Liver (tissue), 9 donors: ENCODE results near the gene SLC7A4. TPM values are rescaled to one million over a fixed set of nuclear protein-coding genes. Genes with fewer than 3 reads are reported as not detected.

Source experiments
- DNase-seq: peaks from one replicate; pipeline ENCODE4 v3.0.0-alpha.2; 2017; ENCODE audit warnings: low spot score
- H3K27ac ChIP-seq, 2 donors: one replicate each; pipeline ENCODE4 v1.7.0; 2013; ENCODE audit warnings: inconsistent platforms in 2 of 2, low read length in 2 of 2, control low read depth in 1 of 2, low read depth in 1 of 2, mild to moderate bottlenecking in 1 of 2
- H3K27me3 ChIP-seq, 4 donors: one replicate each; pipeline versions ENCODE4 v1.6.1 to v1.7.0; 2013; ENCODE audit warnings: low read length in 3 of 4, inconsistent platforms in 1 of 4, mild to moderate bottlenecking in 1 of 4, moderate library complexity in 1 of 4; ENCODE audit not compliant: control insufficient read depth in 4 of 4, insufficient read depth in 4 of 4
- H3K36me3 ChIP-seq, 4 donors: one replicate each; pipeline versions ENCODE4 v1.6.1 to v1.7.0; 2013; ENCODE audit warnings: low read length in 3 of 4, mild to moderate bottlenecking in 3 of 4, low read depth in 1 of 4, moderate library complexity in 1 of 4; ENCODE audit not compliant: control insufficient read depth in 4 of 4, insufficient read depth in 3 of 4
- H3K4me1 ChIP-seq, 4 donors: one replicate each; pipeline versions ENCODE4 v1.6.1 to v1.7.0; 2013; ENCODE audit warnings: low read length in 3 of 4, mild to moderate bottlenecking in 3 of 4, moderate library complexity in 1 of 4; ENCODE audit not compliant: control insufficient read depth in 4 of 4, insufficient read depth in 4 of 4
- H3K4me3 ChIP-seq, 3 donors: one replicate each; pipeline versions ENCODE4 v1.6.1 to v1.7.0; 2013; ENCODE audit warnings: low read length in 3 of 3, control low read depth in 1 of 3, low read depth in 1 of 3, mild to moderate bottlenecking in 1 of 3
- H3K9ac ChIP-seq, 2 donors: one replicate each; pipeline ENCODE4 v1.7.0; 2013; ENCODE audit warnings: low read length in 2 of 2, mild to moderate bottlenecking in 2 of 2, moderate library complexity in 2 of 2, control low read depth in 1 of 2, low read depth in 1 of 2
- H3K9me3 ChIP-seq, 4 donors: one replicate each; pipeline versions ENCODE4 v1.6.1 to v1.7.0; 2013; ENCODE audit warnings: low read length in 3 of 4; ENCODE audit not compliant: control insufficient read depth in 4 of 4
- FOXA1 ChIP-seq: IDR thresholded peaks from 2 replicates; pipeline ENCODE4 v1.6.1; 2016; ENCODE audit warnings: antibody characterized with exemption
- FOXA2 ChIP-seq: IDR thresholded peaks from 2 replicates; pipeline ENCODE4 v1.6.1; 2016; ENCODE audit warnings: antibody characterized with exemption
- HNF4A ChIP-seq, 2 donors: conservative IDR thresholded peaks; 2 replicates each; pipeline ENCODE4 v1.6.1; 2016; ENCODE audit warnings: antibody characterized with exemption in 2 of 2, mild to moderate bottlenecking in 2 of 2
- HNF4G ChIP-seq: IDR thresholded peaks from 2 replicates; pipeline ENCODE4 v1.6.1; 2016; ENCODE audit warnings: antibody characterized with exemption
- JUND ChIP-seq, 2 donors: IDR thresholded peaks; 2 replicates each; pipeline ENCODE4 v1.6.1; 2016; ENCODE audit warnings: antibody characterized with exemption in 2 of 2
- MAX ChIP-seq: IDR thresholded peaks from 2 replicates; pipeline ENCODE4 v1.6.1; 2016; ENCODE audit warnings: antibody characterized with exemption
- RXRA ChIP-seq, 2 donors: IDR thresholded peaks; 2 replicates each; pipeline ENCODE4 v1.6.1; 2017 to 2018; ENCODE audit warnings: antibody characterized with exemption in 2 of 2, mild to moderate bottlenecking in 1 of 2
- TAF1 ChIP-seq: conservative IDR thresholded peaks from 2 replicates; pipeline ENCODE4 v1.6.1; 2016; ENCODE audit warnings: antibody characterized with exemption, mild to moderate bottlenecking
- WGBS: extraction: QIAGEN DNeasy Blood & Tissue Kit; methylation state at CpG from one replicate; pipeline ENCODE4 v1.1.7; 2013; 5-methylcytosine and 5-hydroxymethylcytosine counted together
- polyA plus RNA-seq, 2 donors: library from polyadenylated mRNA; stranded (reverse) in 1 of 2; unstranded in 1 of 2; fragments of 200-250 nt in 1 of 2; fragments of >200 nt in 1 of 2; fragmentation: Nextera tagmentation in 1 of 2; extraction: Ambion mirVana in 1 of 2; gene quantifications; one replicate each; pipeline versions ENCODE4 v1.2.1 to v1.2.3, GENCODE V29; 2013 to 2015
- total RNA-seq, 2 donors: library from RNA; depleted of rRNA; stranded (reverse); fragments of >200 nt; gene quantifications; one replicate each; pipeline ENCODE4 v1.2.3, GENCODE V29; 2014
- TF ChIP-seq, protein P1 (sequence below): fragments of 150-350 bp; IDR thresholded peaks from 2 replicates; pipeline ENCODE4 v1.5.1; 2017; ENCODE audit warnings: improper control_type of control experiment, low read depth, low read length; ENCODE audit not compliant: missing input control
- TF ChIP-seq, protein P2 (sequence below): IDR thresholded peaks from 2 replicates; pipeline ENCODE4 v1.6.1; 2016; ENCODE audit warnings: antibody characterized with exemption, mild to moderate bottlenecking
- donor health status: healthy.
- donor health status: healthy.
- donor health status: healthy.
- donor health status: healthy.
- donor health status: healthy.

Gene SLC7A4
- total and polyA plus RNA-seq, 4 donors, result 0.11 to 0.67 (median 0.33) TPM

- DNase-seq, result no peak
- 84% methylated on average over 14 of the region's 14 CpGs for WGBS
Observed at GRCh38 chr22:21012446-21013407, 19.6 kb downstream of the SLC7A4 start.

GRCh38 chr22:21010426-21011113, 21.8 kb downstream of the SLC7A4 start:
- 98% methylated on average over 3 of the region's 3 CpGs for WGBS
- Histone ChIP-seq H3K27me3 (no peaks in the 10 kb centered on the region), H3K27ac (no peak overlapping the region), H3K9me3 (no peaks in the 10 kb centered on the region), H3K9ac (no peak overlapping the region), H3K4me1 (peaks cover 0 to 7% (median 3%) of the 10 kb centered on the region in 4 donors), H3K36me3 (no peaks in the 10 kb centered on the region), H3K4me3 (no peak overlapping the region)
- DNase-seq, result no peak
- TF ChIP-seq HNF4G, result no peak

More at GRCh38 chr22:21012446-21013407, 19.6 kb downstream of the SLC7A4 start:
- no peak for TF ChIP-seq HNF4G
- TF ChIP-seq, protein P1, sequence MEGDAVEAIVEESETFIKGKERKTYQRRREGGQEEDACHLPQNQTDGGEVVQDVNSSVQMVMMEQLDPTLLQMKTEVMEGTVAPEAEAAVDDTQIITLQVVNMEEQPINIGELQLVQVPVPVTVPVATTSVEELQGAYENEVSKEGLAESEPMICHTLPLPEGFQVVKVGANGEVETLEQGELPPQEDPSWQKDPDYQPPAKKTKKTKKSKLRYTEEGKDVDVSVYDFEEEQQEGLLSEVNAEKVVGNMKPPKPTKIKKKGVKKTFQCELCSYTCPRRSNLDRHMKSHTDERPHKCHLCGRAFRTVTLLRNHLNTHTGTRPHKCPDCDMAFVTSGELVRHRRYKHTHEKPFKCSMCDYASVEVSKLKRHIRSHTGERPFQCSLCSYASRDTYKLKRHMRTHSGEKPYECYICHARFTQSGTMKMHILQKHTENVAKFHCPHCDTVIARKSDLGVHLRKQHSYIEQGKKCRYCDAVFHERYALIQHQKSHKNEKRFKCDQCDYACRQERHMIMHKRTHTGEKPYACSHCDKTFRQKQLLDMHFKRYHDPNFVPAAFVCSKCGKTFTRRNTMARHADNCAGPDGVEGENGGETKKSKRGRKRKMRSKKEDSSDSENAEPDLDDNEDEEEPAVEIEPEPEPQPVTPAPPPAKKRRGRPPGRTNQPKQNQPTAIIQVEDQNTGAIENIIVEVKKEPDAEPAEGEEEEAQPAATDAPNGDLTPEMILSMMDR, result no peak
- TF ChIP-seq RXRA (IDR thresholded peaks at IDR 0.05), result no peak
- TF ChIP-seq TAF1, result no peak
- no peak for TF ChIP-seq JUND (IDR thresholded peaks at IDR 0.05)
- TF ChIP-seq HNF4A (conservative IDR thresholded peaks at IDR 0.05), result no peak
- TF ChIP-seq FOXA2, result no peak
- TF ChIP-seq, protein P2, sequence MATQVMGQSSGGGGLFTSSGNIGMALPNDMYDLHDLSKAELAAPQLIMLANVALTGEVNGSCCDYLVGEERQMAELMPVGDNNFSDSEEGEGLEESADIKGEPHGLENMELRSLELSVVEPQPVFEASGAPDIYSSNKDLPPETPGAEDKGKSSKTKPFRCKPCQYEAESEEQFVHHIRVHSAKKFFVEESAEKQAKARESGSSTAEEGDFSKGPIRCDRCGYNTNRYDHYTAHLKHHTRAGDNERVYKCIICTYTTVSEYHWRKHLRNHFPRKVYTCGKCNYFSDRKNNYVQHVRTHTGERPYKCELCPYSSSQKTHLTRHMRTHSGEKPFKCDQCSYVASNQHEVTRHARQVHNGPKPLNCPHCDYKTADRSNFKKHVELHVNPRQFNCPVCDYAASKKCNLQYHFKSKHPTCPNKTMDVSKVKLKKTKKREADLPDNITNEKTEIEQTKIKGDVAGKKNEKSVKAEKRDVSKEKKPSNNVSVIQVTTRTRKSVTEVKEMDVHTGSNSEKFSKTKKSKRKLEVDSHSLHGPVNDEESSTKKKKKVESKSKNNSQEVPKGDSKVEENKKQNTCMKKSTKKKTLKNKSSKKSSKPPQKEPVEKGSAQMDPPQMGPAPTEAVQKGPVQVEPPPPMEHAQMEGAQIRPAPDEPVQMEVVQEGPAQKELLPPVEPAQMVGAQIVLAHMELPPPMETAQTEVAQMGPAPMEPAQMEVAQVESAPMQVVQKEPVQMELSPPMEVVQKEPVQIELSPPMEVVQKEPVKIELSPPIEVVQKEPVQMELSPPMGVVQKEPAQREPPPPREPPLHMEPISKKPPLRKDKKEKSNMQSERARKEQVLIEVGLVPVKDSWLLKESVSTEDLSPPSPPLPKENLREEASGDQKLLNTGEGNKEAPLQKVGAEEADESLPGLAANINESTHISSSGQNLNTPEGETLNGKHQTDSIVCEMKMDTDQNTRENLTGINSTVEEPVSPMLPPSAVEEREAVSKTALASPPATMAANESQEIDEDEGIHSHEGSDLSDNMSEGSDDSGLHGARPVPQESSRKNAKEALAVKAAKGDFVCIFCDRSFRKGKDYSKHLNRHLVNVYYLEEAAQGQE, result no peak
- no peak for TF ChIP-seq MAX
- TF ChIP-seq FOXA1, result no peak
- H3K4me1 ChIP-seq, result peaks cover 0 to 7% (median 3%) of the 10 kb centered on the region in 4 donors
- no peaks in the 10 kb centered on the region for H3K36me3 ChIP-seq
- H3K9ac ChIP-seq, result no peak overlapping the region
- H3K9me3 ChIP-seq, result no peaks in the 10 kb centered on the region
- H3K27ac ChIP-seq, result no peak overlapping the region
- H3K4me3 ChIP-seq, result no peak overlapping the region
- H3K27me3 ChIP-seq, result no peaks in the 10 kb centered on the region
